ENCODE results near the gene MORN5.

MORN5 gene

GRCh38 chr9:122143876-122144405 is 15.8 kb upstream of the MORN5 start:
- no peaks in the 10 kb centered on the region for H3K9me3 ChIP-seq (ENCODE audit: control insufficient read depth, low read length)
- no peak overlapping the region for H3K4me3 ChIP-seq (ENCODE audit: insufficient read depth, low read depth, low read length, poor library complexity, severe bottlenecking)
- H3K4me1 ChIP-seq (ENCODE audit: control insufficient read depth, insufficient read depth, low read length, poor library complexity, severe bottlenecking), result no peaks in the 10 kb centered on the region
- no peak for DNase-seq
- H3K27me3 ChIP-seq (replicated peaks; ENCODE audit: control insufficient read depth, insufficient read depth, low read length, poor library complexity, severe bottlenecking), result no peaks in the 10 kb centered on the region
- H3K27ac ChIP-seq (ENCODE audit: insufficient read depth, low read length, poor library complexity, severe bottlenecking), result no peak overlapping the region
- H3K36me3 ChIP-seq (ENCODE audit: control insufficient read depth, insufficient read depth, low read length), result peaks cover 50% of the 10 kb centered on the region

GRCh38 chr9:122144836-122145591 is 14.7 kb upstream of the MORN5 start:
- no peak overlapping the region for H3K27ac ChIP-seq (ENCODE audit: insufficient read depth, low read length, poor library complexity, severe bottlenecking)
- H3K27me3 ChIP-seq (replicated peaks; ENCODE audit: control insufficient read depth, insufficient read depth, low read length, poor library complexity, severe bottlenecking), result no peaks in the 10 kb centered on the region
- peaks cover 50% of the 10 kb centered on the region for H3K36me3 ChIP-seq (ENCODE audit: control insufficient read depth, insufficient read depth, low read length)
- no peak for DNase-seq
- no peaks in the 10 kb centered on the region for H3K4me1 ChIP-seq (ENCODE audit: control insufficient read depth, insufficient read depth, low read length, poor library complexity, severe bottlenecking)
- H3K4me3 ChIP-seq (ENCODE audit: insufficient read depth, low read depth, low read length, poor library complexity, severe bottlenecking), result no peak overlapping the region
- no peaks in the 10 kb centered on the region for H3K9me3 ChIP-seq (ENCODE audit: control insufficient read depth, low read length)

DNA sequence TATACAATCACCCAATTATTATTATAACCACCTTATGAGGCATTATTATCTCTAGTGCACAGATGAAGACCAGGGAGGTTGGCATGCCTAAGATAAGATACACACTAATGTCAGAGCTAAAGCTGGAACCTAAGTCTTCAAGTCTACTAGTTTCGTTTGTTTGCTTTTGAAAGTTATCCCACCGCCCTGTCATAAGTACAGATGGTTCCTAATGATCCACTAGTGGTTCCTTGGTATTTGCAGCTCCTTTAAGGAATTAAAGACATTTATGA is 14.2 kb upstream of the MORN5 start:
- Histone ChIP-seq H3K4me1 (ENCODE audit: control insufficient read depth, insufficient read depth, low read length, poor library complexity, severe bottlenecking) (no peaks in the 10 kb centered on the region), H3K9me3 (ENCODE audit: control insufficient read depth, low read length) (no peaks in the 10 kb centered on the region), H3K27ac (ENCODE audit: insufficient read depth, low read length, poor library complexity, severe bottlenecking) (no peak overlapping the region), H3K27me3 (replicated peaks; ENCODE audit: control insufficient read depth, insufficient read depth, low read length, poor library complexity, severe bottlenecking) (no peaks in the 10 kb centered on the region), H3K4me3 (ENCODE audit: insufficient read depth, low read depth, low read length, poor library complexity, severe bottlenecking) (no peak overlapping the region), H3K36me3 (ENCODE audit: control insufficient read depth, insufficient read depth, low read length) (peaks cover 50% of the 10 kb centered on the region)
- DNase-seq, result no peak

DNA sequence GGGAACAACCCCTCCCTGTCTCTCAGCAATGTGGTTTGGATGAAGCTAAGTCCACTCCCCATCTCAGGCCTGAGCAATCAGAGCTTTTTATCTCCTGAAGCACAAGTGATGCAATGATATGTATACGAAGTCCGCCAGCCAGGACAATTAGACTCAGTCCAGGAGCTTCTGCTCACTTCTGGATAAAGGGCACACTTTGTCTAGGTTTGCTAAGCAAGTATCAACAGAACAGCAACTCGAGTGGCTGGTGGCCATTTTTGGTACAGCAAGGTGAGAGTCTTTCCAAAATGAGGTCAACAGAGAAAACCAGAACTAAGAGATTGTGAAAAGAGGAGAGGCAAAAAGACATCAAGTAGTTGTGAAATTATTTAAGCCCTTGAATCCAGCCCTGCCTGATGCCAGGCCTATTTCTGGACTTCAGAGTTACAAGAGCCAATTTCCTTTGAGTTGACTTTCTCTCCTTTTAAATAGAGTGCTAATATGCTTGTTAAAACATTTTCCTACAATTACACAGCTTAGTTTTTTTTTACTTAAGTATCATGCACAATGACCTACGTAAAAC is 8.4 kb upstream of the MORN5 start:
- no peak for DNase-seq

DNA sequence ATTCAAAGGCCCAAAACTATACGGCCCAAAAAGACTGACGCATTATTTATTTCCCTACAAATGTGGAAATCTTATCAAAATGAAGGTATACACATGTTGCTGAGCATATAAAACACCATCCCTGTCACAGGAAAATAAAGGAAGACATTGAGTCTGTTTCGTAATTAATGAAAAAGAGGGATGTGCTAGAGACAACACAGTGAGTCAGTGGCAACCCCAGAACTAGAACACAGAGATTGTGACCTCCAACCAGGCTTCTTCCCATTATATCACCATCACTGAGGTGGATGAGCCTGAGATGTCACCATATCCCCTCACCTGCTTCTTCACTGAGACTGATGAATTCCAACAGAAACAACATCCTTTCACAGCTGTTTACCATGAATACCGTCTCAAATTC is 3.9 kb upstream of the MORN5 start:
- Histone ChIP-seq H3K4me3 (ENCODE audit: insufficient read depth, low read depth, low read length, poor library complexity, severe bottlenecking) (no peak overlapping the region), H3K27ac (ENCODE audit: insufficient read depth, low read length, poor library complexity, severe bottlenecking) (no peak overlapping the region), H3K36me3 (ENCODE audit: control insufficient read depth, insufficient read depth, low read length) (peaks cover 5% of the 10 kb centered on the region), H3K27me3 (replicated peaks; ENCODE audit: control insufficient read depth, insufficient read depth, low read length, poor library complexity, severe bottlenecking) (no peaks in the 10 kb centered on the region), H3K4me1 (ENCODE audit: control insufficient read depth, insufficient read depth, low read length, poor library complexity, severe bottlenecking) (no peaks in the 10 kb centered on the region), H3K9me3 (ENCODE audit: control insufficient read depth, low read length) (no peaks in the 10 kb centered on the region)
- DNase-seq, result no peak

More for the DNA sequence above, 8.4 kb upstream of the MORN5 start:
- no peak overlapping the region for H3K4me3 ChIP-seq (ENCODE audit: insufficient read depth, low read depth, low read length, poor library complexity, severe bottlenecking)
- no peaks in the 10 kb centered on the region for H3K9me3 ChIP-seq (ENCODE audit: control insufficient read depth, low read length)
- no peaks in the 10 kb centered on the region for H3K27me3 ChIP-seq (replicated peaks; ENCODE audit: control insufficient read depth, insufficient read depth, low read length, poor library complexity, severe bottlenecking)
- no peak overlapping the region for H3K27ac ChIP-seq (ENCODE audit: insufficient read depth, low read length, poor library complexity, severe bottlenecking)
- peaks cover 20% of the 10 kb centered on the region for H3K36me3 ChIP-seq (ENCODE audit: control insufficient read depth, insufficient read depth, low read length)
- no peaks in the 10 kb centered on the region for H3K4me1 ChIP-seq (ENCODE audit: control insufficient read depth, insufficient read depth, low read length, poor library complexity, severe bottlenecking)

GRCh38 chr9:122158202-122158601 is 1.5 kb upstream of the MORN5 start:
- no peak for DNase-seq
- Histone ChIP-seq H3K36me3 (ENCODE audit: control insufficient read depth, insufficient read depth, low read length) (no peaks in the 10 kb centered on the region), H3K27ac (ENCODE audit: insufficient read depth, low read length, poor library complexity, severe bottlenecking) (no peak overlapping the region), H3K4me1 (ENCODE audit: control insufficient read depth, insufficient read depth, low read length, poor library complexity, severe bottlenecking) (no peaks in the 10 kb centered on the region), H3K4me3 (ENCODE audit: insufficient read depth, low read depth, low read length, poor library complexity, severe bottlenecking) (no peak overlapping the region), H3K27me3 (replicated peaks; ENCODE audit: control insufficient read depth, insufficient read depth, low read length, poor library complexity, severe bottlenecking) (no peaks in the 10 kb centered on the region), H3K9me3 (ENCODE audit: control insufficient read depth, low read length) (no peaks in the 10 kb centered on the region)

GRCh38 chr9:122159925-122160246 is 178 bp downstream of the MORN5 start:
- Histone ChIP-seq H3K27ac (ENCODE audit: insufficient read depth, low read length, poor library complexity, severe bottlenecking) (peak overlapping the region; percentile 79), H3K36me3 (ENCODE audit: control insufficient read depth, insufficient read depth, low read length) (no peaks in the 10 kb centered on the region), H3K4me1 (ENCODE audit: control insufficient read depth, insufficient read depth, low read length, poor library complexity, severe bottlenecking) (no peaks in the 10 kb centered on the region), H3K27me3 (replicated peaks; ENCODE audit: control insufficient read depth, insufficient read depth, low read length, poor library complexity, severe bottlenecking) (no peaks in the 10 kb centered on the region), H3K4me3 (ENCODE audit: insufficient read depth, low read depth, low read length, poor library complexity, severe bottlenecking) (peak overlapping the region; percentile 73), H3K9me3 (ENCODE audit: control insufficient read depth, low read length) (no peaks in the 10 kb centered on the region)
- no peak for DNase-seq

DNA sequence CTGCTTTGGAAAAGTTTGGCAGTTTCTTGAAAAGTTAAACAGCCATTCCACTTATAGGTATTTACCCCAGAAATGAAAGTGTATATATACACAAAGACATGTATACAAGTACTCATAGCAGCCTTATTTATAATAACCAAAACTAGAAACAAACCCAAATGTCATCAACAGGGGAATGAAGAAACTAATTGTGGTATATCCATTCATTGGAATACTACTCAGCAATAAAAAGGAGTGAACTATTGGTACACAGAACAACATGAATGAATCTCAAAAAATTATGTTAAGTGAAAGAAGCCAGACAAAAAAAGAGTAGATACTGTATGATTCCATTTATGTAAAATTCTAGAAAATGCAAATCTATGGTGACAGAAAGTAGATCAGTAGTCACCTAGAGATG is 2.7 kb downstream of the MORN5 start:
- Histone ChIP-seq H3K4me1 (ENCODE audit: control insufficient read depth, insufficient read depth, low read length, poor library complexity, severe bottlenecking) (no peaks in the 10 kb centered on the region), H3K9me3 (ENCODE audit: control insufficient read depth, low read length) (no peaks in the 10 kb centered on the region), H3K27me3 (replicated peaks; ENCODE audit: control insufficient read depth, insufficient read depth, low read length, poor library complexity, severe bottlenecking) (no peaks in the 10 kb centered on the region), H3K27ac (ENCODE audit: insufficient read depth, low read length, poor library complexity, severe bottlenecking) (no peak overlapping the region), H3K4me3 (ENCODE audit: insufficient read depth, low read depth, low read length, poor library complexity, severe bottlenecking) (no peak overlapping the region), H3K36me3 (ENCODE audit: control insufficient read depth, insufficient read depth, low read length) (no peaks in the 10 kb centered on the region)
- no peak for DNase-seq

DNA sequence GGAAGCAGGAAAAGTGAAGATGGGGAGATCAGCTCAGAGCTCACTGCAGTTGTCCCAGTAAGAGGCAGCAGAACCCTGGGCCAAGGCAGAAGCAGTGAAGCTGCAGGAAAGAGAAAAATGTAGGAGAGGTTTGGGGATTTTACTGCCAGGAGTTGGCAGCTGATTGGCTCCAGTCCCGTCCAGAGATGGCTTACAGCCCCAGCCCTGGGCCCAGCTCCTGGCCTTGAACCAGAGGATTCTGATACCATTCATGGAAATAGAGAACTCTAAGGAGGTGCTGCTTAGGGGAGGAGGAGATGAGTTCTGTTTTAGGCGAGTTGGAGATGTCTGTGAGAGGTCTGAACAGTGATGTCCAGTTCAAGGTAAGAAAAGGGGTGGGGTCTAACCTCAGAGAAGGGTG is 4.6 kb downstream of the MORN5 start:
- DNase-seq, result no peak
- Histone ChIP-seq H3K36me3 (ENCODE audit: control insufficient read depth, insufficient read depth, low read length) (no peaks in the 10 kb centered on the region), H3K27me3 (replicated peaks; ENCODE audit: control insufficient read depth, insufficient read depth, low read length, poor library complexity, severe bottlenecking) (no peaks in the 10 kb centered on the region), H3K4me3 (ENCODE audit: insufficient read depth, low read depth, low read length, poor library complexity, severe bottlenecking) (no peak overlapping the region), H3K27ac (ENCODE audit: insufficient read depth, low read length, poor library complexity, severe bottlenecking) (no peak overlapping the region), H3K9me3 (ENCODE audit: control insufficient read depth, low read length) (no peaks in the 10 kb centered on the region), H3K4me1 (ENCODE audit: control insufficient read depth, insufficient read depth, low read length, poor library complexity, severe bottlenecking) (no peaks in the 10 kb centered on the region)

- H3K9me3 ChIP-seq (ENCODE audit: control insufficient read depth, low read length), result no peaks in the 10 kb centered on the region
- H3K27ac ChIP-seq (ENCODE audit: insufficient read depth, low read length, poor library complexity, severe bottlenecking), result no peak overlapping the region
- peaks cover 6% of the 10 kb centered on the region for H3K27me3 ChIP-seq (replicated peaks; ENCODE audit: control insufficient read depth, insufficient read depth, low read length, poor library complexity, severe bottlenecking)
- H3K36me3 ChIP-seq (ENCODE audit: control insufficient read depth, insufficient read depth, low read length), result no peaks in the 10 kb centered on the region
- no peak overlapping the region for H3K4me3 ChIP-seq (ENCODE audit: insufficient read depth, low read depth, low read length, poor library complexity, severe bottlenecking)
- no peaks in the 10 kb centered on the region for H3K4me1 ChIP-seq (ENCODE audit: control insufficient read depth, insufficient read depth, low read length, poor library complexity, severe bottlenecking)
- DNase-seq, result no peak
Measured at GRCh38 chr9:122168356-122168755, 8.6 kb downstream of the MORN5 start.
